Measurements from ENCODE around the gene JUND.

DNA sequence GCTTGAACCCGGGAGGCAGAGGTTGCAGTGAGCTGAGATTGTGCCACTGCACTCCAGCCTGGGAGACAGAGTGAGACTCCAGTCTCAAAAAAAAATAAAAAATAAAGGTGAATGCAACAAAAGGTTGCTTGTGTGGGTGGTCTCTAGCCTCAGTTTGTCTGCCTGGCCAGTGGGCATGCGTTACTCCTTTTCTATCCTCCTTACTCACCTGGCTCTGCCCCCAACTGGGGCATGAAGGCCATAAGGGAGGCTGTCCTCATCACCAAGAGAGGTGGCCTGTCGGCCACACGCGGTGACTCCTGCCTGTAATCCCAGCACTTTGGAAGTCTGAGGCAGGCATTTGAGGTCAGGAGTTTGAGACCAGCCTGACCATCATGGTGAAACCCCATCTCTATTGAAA lies 1.9 kb upstream of the JUND start:
- TF ChIP-seq, protein P1, sequence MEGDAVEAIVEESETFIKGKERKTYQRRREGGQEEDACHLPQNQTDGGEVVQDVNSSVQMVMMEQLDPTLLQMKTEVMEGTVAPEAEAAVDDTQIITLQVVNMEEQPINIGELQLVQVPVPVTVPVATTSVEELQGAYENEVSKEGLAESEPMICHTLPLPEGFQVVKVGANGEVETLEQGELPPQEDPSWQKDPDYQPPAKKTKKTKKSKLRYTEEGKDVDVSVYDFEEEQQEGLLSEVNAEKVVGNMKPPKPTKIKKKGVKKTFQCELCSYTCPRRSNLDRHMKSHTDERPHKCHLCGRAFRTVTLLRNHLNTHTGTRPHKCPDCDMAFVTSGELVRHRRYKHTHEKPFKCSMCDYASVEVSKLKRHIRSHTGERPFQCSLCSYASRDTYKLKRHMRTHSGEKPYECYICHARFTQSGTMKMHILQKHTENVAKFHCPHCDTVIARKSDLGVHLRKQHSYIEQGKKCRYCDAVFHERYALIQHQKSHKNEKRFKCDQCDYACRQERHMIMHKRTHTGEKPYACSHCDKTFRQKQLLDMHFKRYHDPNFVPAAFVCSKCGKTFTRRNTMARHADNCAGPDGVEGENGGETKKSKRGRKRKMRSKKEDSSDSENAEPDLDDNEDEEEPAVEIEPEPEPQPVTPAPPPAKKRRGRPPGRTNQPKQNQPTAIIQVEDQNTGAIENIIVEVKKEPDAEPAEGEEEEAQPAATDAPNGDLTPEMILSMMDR (conservative IDR thresholded peaks at IDR 0.05 in 1 of 2, IDR thresholded peaks at IDR 0.05 in 1 of 2; ENCODE audit: extremely low read depth in 1 of 2, insufficient read depth in 1 of 2, low read depth in 1 of 2, low read length in 2 of 2), result no peak
- TF ChIP-seq EZH2 (IDR thresholded peaks at IDR 0.05; ENCODE audit: borderline replicate concordance, low read length), result no peak
